GM21390 (cell line): ENCODE results near the gene ACTL8.

Experiments used
- ATAC-seq: cut with Tn5 transposase; IDR thresholded peaks from one replicate; pipeline ENCODE4 v1.9.1; 2021; ENCODE audit not compliant: unreplicated experiment

Gene ACTL8

GRCh38 chr1:17755120-17755519 lies at the start of gene ACTL8:
Gene ACTL8 (plus strand): TSS chr1:17755333. CDS start chr1:17823009, 67,676 bp downstream.
- no peak for ATAC-seq

GRCh38 chr1:17706445-17706844 lies 48.7 kb upstream of the ACTL8 start:
- ATAC-seq = no peak

GRCh38 chr1:17709981-17710380 lies 45.2 kb upstream of the ACTL8 start:
- no peak for ATAC-seq

GRCh38 chr1:17710889-17711576 lies 44.1 kb upstream of the ACTL8 start:
- no peak for ATAC-seq

- no peak for ATAC-seq
Measured at GRCh38 chr1:17711577-17711910, 43.6 kb upstream of the ACTL8 start.

GRCh38 chr1:17711941-17712340 lies 43.2 kb upstream of the ACTL8 start:
- no peak for ATAC-seq

GRCh38 chr1:17713993-17714392 lies 41.1 kb upstream of the ACTL8 start:
- no peak for ATAC-seq

GRCh38 chr1:17717594-17718535 lies 37.3 kb upstream of the ACTL8 start:
- no peak for ATAC-seq

GRCh38 chr1:17719874-17720273 lies 35.3 kb upstream of the ACTL8 start:
- no peak for ATAC-seq

- no peak for ATAC-seq
Measured at GRCh38 chr1:17721444-17721843, 33.7 kb upstream of the ACTL8 start.

GRCh38 chr1:17723684-17724083 lies 31.4 kb upstream of the ACTL8 start:
- ATAC-seq = no peak

- no peak for ATAC-seq
Measured at GRCh38 chr1:17724150-17724549, 31.0 kb upstream of the ACTL8 start.

GRCh38 chr1:17725084-17725719 lies 29.9 kb upstream of the ACTL8 start:
- no peak for ATAC-seq

- ATAC-seq = no peak
Measured at GRCh38 chr1:17725811-17726582, 29.1 kb upstream of the ACTL8 start.

GRCh38 chr1:17728123-17728712 lies 26.9 kb upstream of the ACTL8 start:
- no peak for ATAC-seq

- no peak for ATAC-seq
Measured at GRCh38 chr1:17729248-17729647, 25.9 kb upstream of the ACTL8 start.

- ATAC-seq = no peak
Measured at GRCh38 chr1:17729909-17730308, 25.2 kb upstream of the ACTL8 start.

- ATAC-seq = no peak
Measured at GRCh38 chr1:17731460-17731859, 23.7 kb upstream of the ACTL8 start.

GRCh38 chr1:17732475-17732874 lies 22.7 kb upstream of the ACTL8 start:
- ATAC-seq = no peak

- ATAC-seq = no peak
Measured at GRCh38 chr1:17733661-17734060, 21.5 kb upstream of the ACTL8 start.

- no peak for ATAC-seq
Measured at GRCh38 chr1:17734609-17735008, 20.5 kb upstream of the ACTL8 start.
